Spleen (tissue), 7 donors: ENCODE data around the gene SRF.

Experiments used
- POLR2A ChIP-seq, 3 donors: fragments of 450-650 bp; IDR thresholded peaks; one replicate each; pipeline ENCODE4 v1.5.1; 2017; ENCODE audit warnings: antibody characterized with exemption in 3 of 3, mild to moderate bottlenecking in 1 of 3
- TF ChIP-seq, protein P1 (sequence below), 11 experiments: fragments of 200-600 bp in 7 of 11; fragments of 450-650 bp in 4 of 11; sonication (generic) in 4 of 11; IDR thresholded peaks in 8 of 11; conservative IDR thresholded peaks in 3 of 11; 1 replicate in 7 of 11; 2 replicates in 4 of 11; pipeline versions ENCODE4 v1.4.0 to v1.8.0; 2016 to 2021; ENCODE audit warnings: antibody characterized with exemption in 11 of 11, inconsistent platforms in 4 of 11, mild to moderate bottlenecking in 1 of 11
- donor health status: DM: no; HTN: no; CAD: no; lungs with moderate emphysema.
- donor health status: DM: no; HTN: no; CAD: no.
- donor health status: DM: no; HTN: no; CAD: no.

DNA sequence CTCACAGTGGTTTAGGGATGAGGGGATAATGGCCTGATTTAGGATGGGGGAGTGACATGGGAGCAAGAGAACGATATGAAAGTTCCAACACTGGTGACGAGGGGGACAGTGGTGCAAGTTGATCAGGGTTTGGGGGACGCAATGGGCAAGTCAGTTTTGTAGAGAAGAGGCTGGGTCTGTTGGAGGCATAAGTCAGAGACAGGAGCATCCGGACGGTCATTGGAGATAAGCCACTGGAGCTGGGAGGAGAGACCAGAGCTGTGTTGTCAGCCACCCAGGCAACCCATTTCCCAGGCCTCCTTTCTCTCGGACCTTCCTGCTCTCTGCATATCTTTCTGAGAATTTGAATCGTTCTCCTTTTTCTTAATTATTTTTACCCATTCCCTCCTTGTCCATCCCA, 48.7 kb downstream of the SRF start:
- TF ChIP-seq, protein P1, sequence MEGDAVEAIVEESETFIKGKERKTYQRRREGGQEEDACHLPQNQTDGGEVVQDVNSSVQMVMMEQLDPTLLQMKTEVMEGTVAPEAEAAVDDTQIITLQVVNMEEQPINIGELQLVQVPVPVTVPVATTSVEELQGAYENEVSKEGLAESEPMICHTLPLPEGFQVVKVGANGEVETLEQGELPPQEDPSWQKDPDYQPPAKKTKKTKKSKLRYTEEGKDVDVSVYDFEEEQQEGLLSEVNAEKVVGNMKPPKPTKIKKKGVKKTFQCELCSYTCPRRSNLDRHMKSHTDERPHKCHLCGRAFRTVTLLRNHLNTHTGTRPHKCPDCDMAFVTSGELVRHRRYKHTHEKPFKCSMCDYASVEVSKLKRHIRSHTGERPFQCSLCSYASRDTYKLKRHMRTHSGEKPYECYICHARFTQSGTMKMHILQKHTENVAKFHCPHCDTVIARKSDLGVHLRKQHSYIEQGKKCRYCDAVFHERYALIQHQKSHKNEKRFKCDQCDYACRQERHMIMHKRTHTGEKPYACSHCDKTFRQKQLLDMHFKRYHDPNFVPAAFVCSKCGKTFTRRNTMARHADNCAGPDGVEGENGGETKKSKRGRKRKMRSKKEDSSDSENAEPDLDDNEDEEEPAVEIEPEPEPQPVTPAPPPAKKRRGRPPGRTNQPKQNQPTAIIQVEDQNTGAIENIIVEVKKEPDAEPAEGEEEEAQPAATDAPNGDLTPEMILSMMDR (IDR thresholded peaks at IDR 0.05 in 8 of 11, conservative IDR thresholded peaks at IDR 0.05 in 3 of 11), result no peak
- TF ChIP-seq POLR2A (IDR thresholded peaks at IDR 0.05), result no peak
